GM18505 (cell line): ENCODE results near the gene CLEC9A.

ENCODE experiments used
- ATAC-seq: cut with Tn5 transposase; IDR thresholded peaks from one replicate; pipeline ENCODE4 v1.9.1; 2021; ENCODE audit not compliant: unreplicated experiment
- POLR2A ChIP-seq: IDR thresholded peaks from 4 replicates; pipeline ENCODE4 v1.6.1; 2011; ENCODE audit warnings: borderline replicate concordance; ENCODE audit not compliant: insufficient read depth, insufficient read length; ENCODE audit errors: extremely low read depth

Gene CLEC9A

GRCh38 chr12:10031321-10031720, 839 bp downstream of the CLEC9A start:
- no peak for TF ChIP-seq POLR2A
- no peak for ATAC-seq

GRCh38 chr12:10031771-10032175, 1.3 kb downstream of the CLEC9A start:
- TF ChIP-seq POLR2A = no peak

GRCh38 chr12:10033783-10034545, 3.5 kb downstream of the CLEC9A start:
- TF ChIP-seq POLR2A = no peak
- no peak for ATAC-seq

More at GRCh38 chr12:10031771-10032175, 1.3 kb downstream of the CLEC9A start:
- ATAC-seq = no peak

- ATAC-seq = no peak
- TF ChIP-seq POLR2A = no peak
Observed at GRCh38 chr12:10042167-10042566, 11.7 kb downstream of the CLEC9A start.

- TF ChIP-seq POLR2A = no peak
- no peak for ATAC-seq
Observed at GRCh38 chr12:10048526-10048925, 18.0 kb downstream of the CLEC9A start.

GRCh38 chr12:10052193-10052913, 21.9 kb downstream of the CLEC9A start:
- no peak for ATAC-seq
- TF ChIP-seq POLR2A = no peak

GRCh38 chr12:10058387-10058786, 27.9 kb downstream of the CLEC9A start:
- no peak for ATAC-seq
- no peak for TF ChIP-seq POLR2A

GRCh38 chr12:10065241-10065640, 34.8 kb downstream of the CLEC9A start:
- TF ChIP-seq POLR2A = no peak
- ATAC-seq = no peak

GRCh38 chr12:10067264-10067663, 36.8 kb downstream of the CLEC9A start:
- no peak for TF ChIP-seq POLR2A
- no peak for ATAC-seq

GRCh38 chr12:10067942-10068341, 37.5 kb downstream of the CLEC9A start:
- ATAC-seq = no peak
- TF ChIP-seq POLR2A = no peak

- no peak for ATAC-seq
- no peak for TF ChIP-seq POLR2A
Observed at GRCh38 chr12:10068644-10069043, 38.2 kb downstream of the CLEC9A start.

- ATAC-seq = no peak
- no peak for TF ChIP-seq POLR2A
Observed at GRCh38 chr12:10069099-10069498, 38.6 kb downstream of the CLEC9A start.

- ATAC-seq = no peak
- no peak for TF ChIP-seq POLR2A
Observed at GRCh38 chr12:10069976-10070375, 39.5 kb downstream of the CLEC9A start.

GRCh38 chr12:10070380-10070779, 39.9 kb downstream of the CLEC9A start:
- no peak for ATAC-seq
- TF ChIP-seq POLR2A = no peak
